WTC11 (cell line): ENCODE measurements around the gene TMC8.
A peak's percentile ranks its signal among the peaks of the same experiment; 100 is the strongest.

Source experiments
- ARID4B ChIP-seq: sonication (generic); formaldehyde crosslinking; IDR thresholded peaks from 2 replicates; pipeline ENCODE4 v1.8.0; 2023; ENCODE audit warnings: missing genetic modification reagents, mild to moderate bottlenecking, borderline replicate concordance
- CTCF ChIP-seq: fragments of 200-600 bp; IDR thresholded peaks from 2 replicates; pipeline ENCODE4 v1.8.0; 2022; ENCODE audit warnings: antibody characterized with exemption
- FOXK1 ChIP-seq: sonication (generic); formaldehyde crosslinking; IDR thresholded peaks from 2 replicates; pipeline ENCODE4 v1.8.0; 2022; ENCODE audit warnings: mild to moderate bottlenecking, moderate library complexity, missing genetic modification reagents
- IRF2 ChIP-seq: sonication (generic); formaldehyde crosslinking; IDR thresholded peaks from 2 replicates; pipeline ENCODE4 v1.8.0; 2022; ENCODE audit warnings: low read depth, missing genetic modification reagents, borderline replicate concordance
- MAX ChIP-seq: sonication (generic); formaldehyde crosslinking; IDR thresholded peaks from 2 replicates; pipeline ENCODE4 v1.8.0; 2022; ENCODE audit warnings: mild to moderate bottlenecking, missing genetic modification reagents
- NFE2L1 ChIP-seq: sonication (generic); formaldehyde crosslinking; IDR thresholded peaks from 2 replicates; pipeline ENCODE4 v1.8.1; 2023; ENCODE audit warnings: missing genetic modification reagents
- NFYB ChIP-seq: sonication (generic); formaldehyde crosslinking; conservative IDR thresholded peaks from 2 replicates; pipeline ENCODE4 v1.8.0; 2022; ENCODE audit warnings: low read depth, missing genetic modification reagents
- SMAD3 ChIP-seq: sonication (generic); formaldehyde crosslinking; IDR thresholded peaks from 2 replicates; pipeline ENCODE4 v1.8.0; 2022; ENCODE audit warnings: missing genetic modification reagents, mild to moderate bottlenecking, borderline replicate concordance
- SP1 ChIP-seq: sonication (generic); formaldehyde crosslinking; conservative IDR thresholded peaks from 2 replicates; pipeline ENCODE4 v1.8.1; 2022; ENCODE audit warnings: missing genetic modification reagents
- USF2 ChIP-seq: sonication (generic); formaldehyde crosslinking; IDR thresholded peaks from 2 replicates; pipeline ENCODE4 v1.8.1; 2023; ENCODE audit warnings: mild to moderate bottlenecking, missing genetic modification reagents, moderate library complexity

- TF ChIP-seq CTCF = peak; percentile 70; the same call in 1 of the 2 replicates
- no peak for TF ChIP-seq FOXK1 (CRISPR knock-in tag)
- TF ChIP-seq SP1 (CRISPR knock-in tag) = no peak
- no peak for TF ChIP-seq USF2 (CRISPR knock-in tag)
- no peak for TF ChIP-seq SMAD3
- no peak for TF ChIP-seq NFE2L1 (CRISPR knock-in tag)
- TF ChIP-seq IRF2 (CRISPR knock-in tag) = no peak
- no peak for TF ChIP-seq NFYB
- TF ChIP-seq ARID4B (CRISPR knock-in tag) = no peak
- TF ChIP-seq MAX (CRISPR knock-in tag) = no peak; the same call in 1 of the 2 replicates
Observed at GRCh38 chr17:78137392-78138203, 7.0 kb downstream of the TMC8 start.
